Trophoblast cell (in vitro differentiated cells and primary cell): ENCODE results near the gene VCL.

ENCODE experiments used
- DNase-seq, 2 donors: peaks; one replicate each; pipeline ENCODE4 v3.0.0-alpha.2; 2016
- H2AFZ ChIP-seq: 2 replicates; pipeline ENCODE4 v1.6.1; 2013; ENCODE audit warnings: low read length, moderate library complexity, mild to moderate bottlenecking; ENCODE audit not compliant: insufficient read depth, poor library complexity
- H2AK5ac ChIP-seq: 2 replicates; pipeline ENCODE4 v1.6.1; 2013; ENCODE audit warnings: mild to moderate bottlenecking, low read length
- H2BK120ac ChIP-seq: 2 replicates; pipeline ENCODE4 v1.6.1; 2013; ENCODE audit warnings: low read length, mild to moderate bottlenecking, moderate library complexity; ENCODE audit not compliant: insufficient read depth, poor library complexity
- H2BK12ac ChIP-seq: 2 replicates; pipeline ENCODE4 v1.6.1; 2013; ENCODE audit warnings: mild to moderate bottlenecking, low read length, moderate library complexity
- H2BK5ac ChIP-seq: 2 replicates; pipeline ENCODE4 v1.6.1; 2013; ENCODE audit warnings: low read length, low read depth, moderate library complexity, mild to moderate bottlenecking; ENCODE audit not compliant: poor library complexity
- H3K14ac ChIP-seq: 2 replicates; pipeline ENCODE4 v1.6.1; 2013; ENCODE audit warnings: mild to moderate bottlenecking, low read length
- H3K18ac ChIP-seq: 2 replicates; pipeline ENCODE4 v1.6.1; 2013; ENCODE audit warnings: mild to moderate bottlenecking, low read length
- H3K23ac ChIP-seq: 2 replicates; pipeline ENCODE4 v1.6.1; 2013; ENCODE audit warnings: low read length
- H3K27ac ChIP-seq: 2 replicates; pipeline ENCODE4 v1.5.1; 2013; ENCODE audit warnings: low read depth, mild to moderate bottlenecking, inconsistent platforms, low read length, moderate library complexity
- H3K27me3 ChIP-seq: 2 replicates; pipeline ENCODE4 v1.6.1; 2013; ENCODE audit warnings: inconsistent platforms, mild to moderate bottlenecking, low read length, moderate library complexity; ENCODE audit not compliant: insufficient read depth
- H3K36me3 ChIP-seq, 2 experiments: 1 replicate in 1 of 2; 2 replicates in 1 of 2; pipeline ENCODE4 v1.6.1; 2013; ENCODE audit warnings: low read length in 2 of 2, mild to moderate bottlenecking in 2 of 2, moderate library complexity in 1 of 2; ENCODE audit not compliant: insufficient read depth in 2 of 2, control insufficient read depth in 1 of 2
- H3K4ac ChIP-seq: 2 replicates; pipeline ENCODE4 v1.6.1; 2013; ENCODE audit warnings: low read depth, mild to moderate bottlenecking, low read length, moderate library complexity
- H3K4me1 ChIP-seq, 2 experiments: 1 replicate in 1 of 2; 2 replicates in 1 of 2; pipeline ENCODE4 v1.6.1; 2013; ENCODE audit warnings: low read length in 2 of 2, mild to moderate bottlenecking in 2 of 2, moderate library complexity in 1 of 2; ENCODE audit not compliant: insufficient read depth in 2 of 2, control insufficient read depth in 1 of 2
- H3K4me2 ChIP-seq: 2 replicates; pipeline ENCODE4 v1.6.1; 2013; ENCODE audit warnings: inconsistent platforms, mild to moderate bottlenecking, low read length, moderate library complexity
- H3K4me3 ChIP-seq: 2 replicates; pipeline ENCODE4 v1.5.1; 2013; ENCODE audit warnings: mild to moderate bottlenecking, low read depth, low read length, inconsistent platforms
- H3K79me1 ChIP-seq: one replicate; pipeline ENCODE4 v1.6.1; 2013; ENCODE audit warnings: low read length
- H3K79me2 ChIP-seq: 2 replicates; pipeline ENCODE4 v1.6.1; 2013; ENCODE audit warnings: low read length, mild to moderate bottlenecking; ENCODE audit not compliant: control insufficient read depth, insufficient read depth, poor library complexity
- H3K9ac ChIP-seq: 2 replicates; pipeline ENCODE4 v1.6.1; 2013; ENCODE audit warnings: mild to moderate bottlenecking, low read length
- H3K9me3 ChIP-seq: 2 replicates; pipeline ENCODE4 v1.6.1; 2013; ENCODE audit warnings: low read depth, mild to moderate bottlenecking, control low read depth, inconsistent platforms, low read length; ENCODE audit not compliant: insufficient read depth
- H4K12ac ChIP-seq: 2 replicates; pipeline ENCODE4 v1.6.1; 2013; ENCODE audit warnings: low read depth, mild to moderate bottlenecking, low read length, moderate library complexity
- H4K8ac ChIP-seq: 2 replicates; pipeline ENCODE4 v1.6.1; 2013; ENCODE audit warnings: low read depth, mild to moderate bottlenecking, low read length, moderate library complexity
- H4K91ac ChIP-seq: one replicate; pipeline ENCODE4 v1.6.1; 2013; ENCODE audit warnings: low read depth, mild to moderate bottlenecking, low read length, moderate library complexity
- WGBS: extraction: QIAGEN DNeasy Blood & Tissue Kit; methylation state at CpG from one replicate; pipeline ENCODE4 v1.1.7; 2013; ENCODE audit warnings: missing lambda C conversion rate; ENCODE audit not compliant: insufficient read length, insufficient coverage; ENCODE audit errors: extremely low coverage; 5-methylcytosine and 5-hydroxymethylcytosine counted together

The VCL gene

DNA sequence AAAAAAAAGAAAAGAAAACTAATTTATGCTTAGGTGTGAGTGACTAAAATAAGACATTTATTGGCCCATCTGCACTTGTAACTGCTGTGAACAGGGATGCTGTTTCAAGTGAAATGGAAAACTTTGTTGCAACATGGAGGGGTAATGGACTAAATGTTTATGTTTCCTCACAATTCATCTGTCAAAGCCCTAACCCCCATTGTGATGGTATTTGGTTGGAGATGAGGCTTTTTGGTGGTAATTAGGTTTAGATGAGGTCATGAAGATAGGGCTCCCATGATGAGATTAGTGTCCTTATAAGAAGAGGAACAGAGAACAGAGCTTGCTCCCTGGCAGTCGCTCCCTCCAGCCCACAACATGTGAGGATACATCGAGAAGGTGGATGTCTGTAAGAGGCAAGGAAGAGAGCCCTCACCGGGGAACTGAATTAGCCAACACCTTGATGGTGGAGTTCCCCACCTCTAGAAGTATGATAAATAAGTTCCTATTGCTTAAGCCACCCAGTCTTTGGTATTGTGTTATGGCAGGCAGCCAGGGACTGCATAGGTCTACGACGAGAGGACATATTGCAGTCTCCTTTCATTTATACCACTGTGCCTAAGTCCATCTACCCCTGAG lies 28.6 kb upstream of the VCL start:
- Histone ChIP-seq H2AFZ (no peak overlapping the region), H3K36me3 (no peaks in the 10 kb centered on the region)
- WGBS, result no CpG with 5 or more reads among the region's 5 CpGs

DNA sequence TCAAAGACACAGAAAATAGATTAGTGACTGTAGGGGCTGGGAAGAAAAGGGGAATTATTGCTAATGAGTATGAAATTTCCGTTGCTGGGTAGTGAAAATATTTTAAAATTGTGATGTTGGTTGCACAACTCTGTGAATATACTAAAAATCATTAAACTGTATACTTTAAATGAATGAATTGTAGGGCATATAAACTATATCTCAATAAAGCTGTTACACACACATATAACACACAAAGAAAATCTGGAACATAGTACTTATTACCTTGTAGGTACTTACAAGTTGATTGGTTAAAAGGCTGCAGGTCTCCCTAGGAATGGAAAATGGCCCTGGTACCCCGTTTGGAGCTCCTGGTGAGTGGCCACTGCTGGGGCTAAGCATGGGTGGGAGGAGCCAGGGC lies 27.1 kb upstream of the VCL start:
- Histone ChIP-seq H4K12ac (no peak overlapping the region), H3K36me3 (no peaks in the 10 kb centered on the region), H3K79me2 (no peaks in the 10 kb centered on the region), H3K9ac (no peak overlapping the region), H3K4me1 (peaks cover 6 to 8% of the 10 kb centered on the region in 2 experiments), H3K27me3 (no peaks in the 10 kb centered on the region), H3K14ac (no peak overlapping the region), H3K9me3 (peaks cover 2% of the 10 kb centered on the region), H2AFZ (no peak overlapping the region), H3K27ac (no peak overlapping the region), H4K8ac (no peak overlapping the region), H2BK5ac (no peak overlapping the region), H3K4ac (no peak overlapping the region), H4K91ac (no peak overlapping the region), H3K4me3 (no peak overlapping the region), H2BK120ac (no peak overlapping the region), H3K79me1 (peaks cover 14% of the 10 kb centered on the region), H2BK12ac (no peak overlapping the region), H3K18ac (no peak overlapping the region), H3K23ac (no peak overlapping the region), H2AK5ac (no peak overlapping the region), H3K4me2 (no peak overlapping the region)
- no CpG with 5 or more reads among the region's 2 CpGs for WGBS
- DNase-seq, result no peak

More for the DNA sequence above, 28.6 kb upstream of the VCL start:
- Histone ChIP-seq H3K14ac (no peak overlapping the region), H3K4me2 (no peak overlapping the region), H3K4ac (no peak overlapping the region), H3K4me3 (no peak overlapping the region), H4K12ac (no peak overlapping the region), H3K18ac (no peak overlapping the region), H2BK120ac (no peak overlapping the region), H2AK5ac (no peak overlapping the region), H3K79me2 (no peaks in the 10 kb centered on the region), H4K91ac (no peak overlapping the region), H3K23ac (no peak overlapping the region), H2BK5ac (no peak overlapping the region), H3K27me3 (no peaks in the 10 kb centered on the region), H3K27ac (no peak overlapping the region), H3K9me3 (no peaks in the 10 kb centered on the region), H3K79me1 (peaks cover 23% of the 10 kb centered on the region), H3K9ac (no peak overlapping the region), H4K8ac (no peak overlapping the region), H2BK12ac (no peak overlapping the region), H3K4me1 (peaks cover 10 to 12% of the 10 kb centered on the region in 2 experiments)
- no peak for DNase-seq

DNA sequence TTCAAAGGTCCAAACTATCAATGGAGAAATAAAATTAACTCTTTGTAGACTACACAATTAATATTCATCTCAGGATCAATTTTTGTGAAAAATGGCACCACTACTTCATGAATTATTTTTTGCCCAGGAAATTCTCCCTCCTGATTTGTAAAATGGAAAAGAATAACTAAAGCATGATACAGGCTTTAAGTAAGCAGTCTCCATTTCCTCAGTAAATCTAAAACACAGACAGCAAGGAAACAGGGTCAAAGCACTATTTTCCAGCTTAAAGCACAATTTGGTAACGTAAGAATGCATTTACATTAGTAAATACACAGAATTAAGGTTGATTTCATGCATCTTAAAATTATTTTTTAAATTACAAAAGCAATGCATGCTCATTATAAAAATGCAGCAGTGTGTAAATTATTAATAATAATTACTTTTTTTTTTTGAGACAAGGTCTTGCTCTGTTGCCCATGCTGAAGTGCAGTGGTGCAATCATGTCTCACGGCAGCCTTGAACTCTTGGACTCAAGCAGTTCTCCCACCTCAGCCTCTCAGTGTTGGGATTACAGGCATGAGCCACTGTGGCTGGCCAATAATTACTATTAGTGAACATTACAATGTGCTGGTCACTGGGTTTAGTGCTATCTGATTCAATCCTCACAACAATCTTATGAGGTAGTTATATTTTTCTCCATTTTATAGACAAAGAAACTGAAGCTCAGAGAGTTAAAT lies 26.1 kb upstream of the VCL start:
- H3K4me1 ChIP-seq, result peaks cover 6 to 7% of the 10 kb centered on the region in 2 experiments
- H3K9ac ChIP-seq, result no peak overlapping the region
- H4K12ac ChIP-seq, result no peak overlapping the region
- no peak overlapping the region for H3K27ac ChIP-seq
- no peak overlapping the region for H3K4me2 ChIP-seq
- H3K23ac ChIP-seq, result no peak overlapping the region
- no peak overlapping the region for H3K14ac ChIP-seq
- no peak overlapping the region for H2BK5ac ChIP-seq
- no peak overlapping the region for H4K91ac ChIP-seq
- H3K4ac ChIP-seq, result no peak overlapping the region
- peaks cover 9% of the 10 kb centered on the region for H3K79me1 ChIP-seq
- no peak overlapping the region for H4K8ac ChIP-seq
- no peak overlapping the region for H2BK12ac ChIP-seq
- H3K4me3 ChIP-seq, result no peak overlapping the region
- no peak overlapping the region for H3K18ac ChIP-seq
- DNase-seq, result no peak
- H3K9me3 ChIP-seq, result peaks cover 2% of the 10 kb centered on the region
- no peak overlapping the region for H2BK120ac ChIP-seq
- no peak overlapping the region for H2AK5ac ChIP-seq
- no peaks in the 10 kb centered on the region for H3K79me2 ChIP-seq
- no peaks in the 10 kb centered on the region for H3K27me3 ChIP-seq
- H2AFZ ChIP-seq, result no peak overlapping the region
- WGBS, result no CpG with 5 or more reads among the region's 2 CpGs
- H3K36me3 ChIP-seq, result no peaks in the 10 kb centered on the region

DNA sequence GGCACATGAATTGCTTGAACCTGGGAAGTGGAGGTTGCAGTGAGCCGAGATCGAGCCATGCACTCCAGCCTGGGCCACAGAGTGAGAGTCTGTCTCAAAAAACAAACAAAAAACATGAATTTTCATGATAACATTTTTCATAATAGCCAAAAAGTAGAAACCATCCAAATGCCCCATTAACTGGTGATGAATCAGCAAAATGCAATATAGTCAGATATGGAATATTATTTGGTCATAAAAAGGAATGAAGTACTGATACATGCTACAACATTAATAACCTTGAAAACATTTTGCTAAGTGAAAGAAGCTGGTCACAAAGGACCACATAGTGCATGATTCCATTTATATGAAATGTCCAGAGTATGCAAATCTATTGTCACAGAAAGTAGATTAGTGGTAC lies 24.5 kb upstream of the VCL start:
- Histone ChIP-seq H3K4me2 (no peak overlapping the region), H3K9ac (no peak overlapping the region), H3K4me1 (no peaks in the 10 kb centered on the region), H3K18ac (no peak overlapping the region), H2AFZ (no peak overlapping the region), H4K8ac (no peak overlapping the region), H3K4me3 (no peak overlapping the region), H3K4ac (no peak overlapping the region), H3K79me1 (no peaks in the 10 kb centered on the region), H3K79me2 (no peaks in the 10 kb centered on the region), H3K9me3 (peaks cover 2% of the 10 kb centered on the region), H4K91ac (no peak overlapping the region), H3K23ac (no peak overlapping the region), H3K27me3 (no peaks in the 10 kb centered on the region), H4K12ac (no peak overlapping the region), H2AK5ac (no peak overlapping the region), H2BK120ac (no peak overlapping the region), H3K36me3 (no peaks in the 10 kb centered on the region), H2BK5ac (no peak overlapping the region), H3K14ac (no peak overlapping the region), H2BK12ac (no peak overlapping the region), H3K27ac (no peak overlapping the region)
- WGBS, result no CpG with 5 or more reads among the region's 2 CpGs
- DNase-seq, result no peak
